Measurements from ENCODE around the gene AFMID.

Gene AFMID

GRCh38 chr17:78223765-78224164 is 36.6 kb downstream of the AFMID start:
- no peak overlapping the region for H3K4me3 ChIP-seq (replicated peaks in 1 of 2; ENCODE audit: low read depth in 2 of 2, low read length in 2 of 2)
- TF ChIP-seq, protein P1, sequence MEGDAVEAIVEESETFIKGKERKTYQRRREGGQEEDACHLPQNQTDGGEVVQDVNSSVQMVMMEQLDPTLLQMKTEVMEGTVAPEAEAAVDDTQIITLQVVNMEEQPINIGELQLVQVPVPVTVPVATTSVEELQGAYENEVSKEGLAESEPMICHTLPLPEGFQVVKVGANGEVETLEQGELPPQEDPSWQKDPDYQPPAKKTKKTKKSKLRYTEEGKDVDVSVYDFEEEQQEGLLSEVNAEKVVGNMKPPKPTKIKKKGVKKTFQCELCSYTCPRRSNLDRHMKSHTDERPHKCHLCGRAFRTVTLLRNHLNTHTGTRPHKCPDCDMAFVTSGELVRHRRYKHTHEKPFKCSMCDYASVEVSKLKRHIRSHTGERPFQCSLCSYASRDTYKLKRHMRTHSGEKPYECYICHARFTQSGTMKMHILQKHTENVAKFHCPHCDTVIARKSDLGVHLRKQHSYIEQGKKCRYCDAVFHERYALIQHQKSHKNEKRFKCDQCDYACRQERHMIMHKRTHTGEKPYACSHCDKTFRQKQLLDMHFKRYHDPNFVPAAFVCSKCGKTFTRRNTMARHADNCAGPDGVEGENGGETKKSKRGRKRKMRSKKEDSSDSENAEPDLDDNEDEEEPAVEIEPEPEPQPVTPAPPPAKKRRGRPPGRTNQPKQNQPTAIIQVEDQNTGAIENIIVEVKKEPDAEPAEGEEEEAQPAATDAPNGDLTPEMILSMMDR (IDR thresholded peaks at IDR 0.05; ENCODE audit: low read depth, low read length): no peak
- DNase-seq (ENCODE audit: low read depth in 2 of 2): no peak

DNA sequence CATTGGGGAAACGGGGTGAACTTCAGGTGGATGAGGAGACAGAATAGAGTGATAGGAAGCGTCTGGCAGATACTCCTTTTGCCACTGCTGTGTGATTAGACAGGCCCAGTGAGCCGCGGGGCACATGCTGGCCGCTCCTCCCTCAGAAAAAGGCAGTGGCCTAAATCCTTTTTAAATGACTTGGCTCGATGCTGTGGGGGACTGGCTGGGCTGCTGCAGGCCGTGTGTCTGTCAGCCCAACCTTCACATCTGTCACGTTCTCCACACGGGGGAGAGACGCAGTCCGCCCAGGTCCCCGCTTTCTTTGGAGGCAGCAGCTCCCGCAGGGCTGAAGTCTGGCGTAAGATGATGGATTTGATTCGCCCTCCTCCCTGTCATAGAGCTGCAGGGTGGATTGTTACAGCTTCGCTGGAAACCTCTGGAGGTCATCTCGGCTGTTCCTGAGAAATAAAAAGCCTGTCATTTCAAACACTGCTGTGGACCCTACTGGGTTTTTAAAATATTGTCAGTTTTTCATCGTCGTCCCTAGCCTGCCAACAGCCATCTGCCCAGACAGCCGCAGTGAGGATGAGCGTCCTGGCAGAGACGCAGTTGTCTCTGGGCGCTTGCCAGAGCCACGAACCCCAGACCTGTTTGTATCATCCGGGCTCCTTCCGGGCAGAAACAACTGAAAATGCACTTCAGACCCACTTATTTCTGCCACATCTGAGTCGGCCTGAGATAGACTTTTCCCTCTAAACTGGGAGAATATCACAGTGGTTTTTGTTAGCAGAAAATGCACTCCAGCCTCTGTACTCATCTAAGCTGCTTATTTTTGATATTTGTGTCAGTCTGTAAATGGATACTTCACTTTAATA is 37.3 kb downstream of the AFMID start:
- DNase-seq (ENCODE audit: low read depth in 2 of 2): no peak
- H3K4me3 ChIP-seq (replicated peaks in 1 of 2; ENCODE audit: low read depth in 2 of 2, low read length in 2 of 2): no peak overlapping the region
- TF ChIP-seq, protein P1 (IDR thresholded peaks at IDR 0.05; ENCODE audit: low read depth, low read length): no peak

DNA sequence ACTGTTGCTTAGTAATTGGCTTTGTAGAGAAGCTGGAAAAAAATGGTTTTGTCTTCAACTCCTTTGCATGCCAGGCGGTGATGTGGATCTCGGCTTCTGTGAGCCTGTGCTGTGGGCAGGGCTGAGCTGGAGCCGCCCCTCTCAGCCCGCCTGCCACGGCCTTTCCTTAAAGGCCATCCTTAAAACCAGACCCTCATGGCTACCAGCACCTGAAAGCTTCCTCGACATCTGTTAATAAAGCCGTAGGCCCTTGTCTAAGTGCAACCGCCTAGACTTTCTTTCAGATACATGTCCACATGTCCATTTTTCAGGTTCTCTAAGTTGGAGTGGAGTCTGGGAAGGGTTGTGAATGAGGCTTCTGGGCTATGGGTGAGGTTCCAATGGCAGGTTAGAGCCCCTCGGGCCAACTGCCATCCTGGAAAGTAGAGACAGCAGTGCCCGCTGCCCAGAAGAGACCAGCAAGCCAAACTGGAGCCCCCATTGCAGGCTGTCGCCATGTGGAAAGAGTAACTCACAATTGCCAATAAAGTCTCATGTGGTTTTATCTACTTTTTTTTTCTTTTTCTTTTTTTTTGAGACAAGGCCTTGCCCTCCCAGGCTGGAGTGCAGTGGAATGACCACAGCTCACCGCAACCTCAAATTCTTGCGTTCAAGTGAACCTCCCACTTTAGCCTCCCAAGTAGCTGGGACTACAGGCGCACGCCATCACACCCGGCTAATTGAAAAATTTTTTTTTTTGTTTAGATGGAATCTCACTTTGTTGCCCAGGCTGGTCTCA is 38.1 kb downstream of the AFMID start:
- DNase-seq (ENCODE audit: low read depth in 2 of 2): no peak
- TF ChIP-seq, protein P1 (IDR thresholded peaks at IDR 0.05; ENCODE audit: low read depth, low read length): no peak
- no peak overlapping the region for H3K4me3 ChIP-seq (replicated peaks in 1 of 2; ENCODE audit: low read depth in 2 of 2, low read length in 2 of 2)

- TF ChIP-seq, protein P1 (IDR thresholded peaks at IDR 0.05; ENCODE audit: low read depth, low read length): no peak
- no peak overlapping the region for H3K4me3 ChIP-seq (replicated peaks in 1 of 2; ENCODE audit: low read depth in 2 of 2, low read length in 2 of 2)
- DNase-seq (ENCODE audit: low read depth in 2 of 2): no peak
Observed at GRCh38 chr17:78226055-78226758, 39.0 kb downstream of the AFMID start.

- TF ChIP-seq, protein P1 (IDR thresholded peaks at IDR 0.05; ENCODE audit: low read depth, low read length): no peak
- H3K4me3 ChIP-seq (replicated peaks in 1 of 2; ENCODE audit: low read depth in 2 of 2, low read length in 2 of 2): no peak overlapping the region
- no peak for DNase-seq (ENCODE audit: low read depth in 2 of 2)
Observed at GRCh38 chr17:78226759-78227454, 39.7 kb downstream of the AFMID start.

DNA sequence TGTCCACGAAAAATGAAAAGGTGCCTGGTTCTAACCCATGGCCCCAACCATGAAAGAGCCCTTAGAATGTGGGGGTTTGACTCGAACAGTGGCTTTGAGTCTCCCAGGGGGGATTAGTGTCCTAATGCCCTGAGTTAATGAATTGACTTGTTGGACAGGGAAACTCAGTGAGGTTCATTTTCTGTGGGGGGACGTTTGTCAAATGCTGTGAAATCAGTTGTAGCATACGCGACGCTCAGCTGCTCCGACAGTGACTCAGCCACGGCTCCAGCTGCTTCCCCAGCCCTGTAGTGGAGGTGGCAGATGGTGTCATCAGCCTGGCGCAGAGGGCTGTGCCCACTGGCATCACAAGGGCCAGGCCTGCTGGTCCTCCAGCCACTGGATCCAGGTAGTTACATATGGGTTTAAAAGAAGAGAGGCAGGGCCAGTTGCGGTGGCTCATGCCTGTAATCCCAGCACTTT is 40.3 kb downstream of the AFMID start:
- TF ChIP-seq, protein P1 (IDR thresholded peaks at IDR 0.05; ENCODE audit: low read depth, low read length): no peak
- H3K4me3 ChIP-seq (replicated peaks in 1 of 2; ENCODE audit: low read depth in 2 of 2, low read length in 2 of 2): no peak overlapping the region
- no peak for DNase-seq (ENCODE audit: low read depth in 2 of 2)
